ENCODE measurements around the gene SRRM1. TPM values are rescaled to one million over a fixed set of nuclear protein-coding genes. Genes with fewer than 3 reads are reported as not detected.

SRRM1 gene
- total and polyA plus RNA-seq, 2 donors (not counting 3 experiments of a cell fraction or from before 2014, with no cell fraction given): 39.7 to 163 TPM

- Histone ChIP-seq H3K4me1 (ENCODE audit: control insufficient read depth, extremely low read depth, insufficient read depth, low read length) (peaks cover 7% of the 10 kb centered on the region), H3K9ac (replicated peaks; ENCODE audit: extremely low read depth, insufficient read depth, low read length) (no peak overlapping the region), H3K79me2 (ENCODE audit: control insufficient read depth, insufficient read depth, low read length) (peaks cover 9% of the 10 kb centered on the region), H2AFZ (ENCODE audit: low read depth, low read length) (no peak overlapping the region), H3K27me3 (ENCODE audit: control insufficient read depth in 2 of 2, insufficient read depth in 2 of 2, low read length in 2 of 2) (peaks cover 8 to 14% of the 10 kb centered on the region in 2 experiments), H3K9me3 (replicated peaks; ENCODE audit: control insufficient read depth, insufficient read depth, low read length) (no peaks in the 10 kb centered on the region), H3K9me1 (replicated peaks; ENCODE audit: control insufficient read depth, extremely low read depth, insufficient read depth, low read length) (no peaks in the 10 kb centered on the region), H3K4me2 (ENCODE audit: insufficient read depth, low read length) (no peak overlapping the region), H3K27ac (ENCODE audit: insufficient read depth, low read depth, low read length) (no peak overlapping the region), H3K36me3 (ENCODE audit: control insufficient read depth in 2 of 2, extremely low read depth in 1 of 2, insufficient read depth in 2 of 2, low read length in 2 of 2) (no peaks in the 10 kb centered on the region), H3K4me3 (replicated peaks in 1 of 3; ENCODE audit: insufficient read depth in 1 of 3, low read depth in 1 of 3, low read length in 3 of 3) (no peak overlapping the region), H4K20me1 (replicated peaks; ENCODE audit: control insufficient read depth, extremely low read depth, insufficient read depth, low read length) (no peaks in the 10 kb centered on the region)
- dilution Hi-C loops (cut with MboI; ENCODE audit: extremely low pct_ligation_motif_present, low sequenced_read_pairs): no loop called here
- ChIA-PET POLR2A (no interaction called here), CTCF (interaction anchor here (1.7 to 10.3 kb wide), 2 partner anchors 246 to 439 kb away, joined by 3 to 128 read pairs; no protein-coding TSS in a partner anchor)
- TF ChIP-seq JUN (IDR thresholded peaks at IDR 0.05; ENCODE audit: borderline replicate concordance, insufficient read depth, insufficient read length, low read depth): no peak
- TF ChIP-seq MAX (IDR thresholded peaks at IDR 0.05; ENCODE audit: insufficient read depth, insufficient read length): no peak
- no peak for TF ChIP-seq MYC (IDR thresholded peaks at IDR 0.05; ENCODE audit: low read depth, low read length)
- no peak for TF ChIP-seq POLR2A (IDR thresholded peaks at IDR 0.05; ENCODE audit: low read depth, low read length)
- no peak for TF ChIP-seq GATA2 (IDR thresholded peaks at IDR 0.05; ENCODE audit: insufficient read depth, insufficient read length, low read depth, low read length)
- no peak for TF ChIP-seq EZH2 (IDR thresholded peaks at IDR 0.05; ENCODE audit: borderline replicate concordance, low read depth, low read length, severe bottlenecking)
- no peak for TF ChIP-seq POLR2AphosphoS5 (IDR thresholded peaks at IDR 0.05; ENCODE audit: insufficient read depth, low read depth, low read length)
- BruUV-seq (replicated peaks): no TSS peak
- DNase-seq (ENCODE audit: low read depth, low spot score) (no peak), FAIRE-seq (no peak)
- intact Hi-C loops (cut with micrococcal nuclease): loop anchor here (5.0 kb wide), 1 partner anchor 567 kb away; no protein-coding TSS in a partner anchor
Measured at GRCh38 chr1:24639094-24639493, 4.0 kb upstream of the SRRM1 start.

DNA sequence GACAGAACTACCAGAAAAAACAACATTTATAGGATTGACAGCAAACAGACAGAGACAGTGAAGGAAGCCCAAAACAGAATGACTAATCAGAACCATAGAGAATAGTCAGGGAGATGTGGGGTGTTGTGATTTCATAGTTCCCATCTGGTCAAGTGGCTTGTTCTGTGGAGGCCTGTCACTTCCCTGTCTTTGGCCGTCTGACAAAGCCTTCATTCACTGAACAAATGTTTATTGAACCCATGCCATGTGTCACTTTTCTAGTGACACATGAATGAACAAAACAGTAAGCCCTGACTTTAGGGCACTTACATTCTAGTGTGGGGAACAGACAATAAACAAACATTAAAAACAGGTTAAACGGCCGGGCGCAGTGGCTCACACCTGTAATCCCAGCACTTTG is 3.2 kb upstream of the SRRM1 start:
- TF ChIP-seq CTCF (IDR thresholded peaks at IDR 0.05; ENCODE audit: extremely low read depth in 1 of 2, insufficient read depth in 1 of 2, low read depth in 1 of 2, low read length in 2 of 2) (no peak), GATA2 (IDR thresholded peaks at IDR 0.05; ENCODE audit: insufficient read depth, insufficient read length, low read depth, low read length) (no peak), MAX (IDR thresholded peaks at IDR 0.05; ENCODE audit: insufficient read depth, insufficient read length) (no peak), EZH2 (IDR thresholded peaks at IDR 0.05; ENCODE audit: borderline replicate concordance, low read depth, low read length, severe bottlenecking) (no peak), JUN (IDR thresholded peaks at IDR 0.05; ENCODE audit: borderline replicate concordance, insufficient read depth, insufficient read length, low read depth) (no peak), FOS (IDR thresholded peaks at IDR 0.05; ENCODE audit: borderline replicate concordance, insufficient read depth, low read length) (no peak), MYC (IDR thresholded peaks at IDR 0.05; ENCODE audit: low read depth, low read length) (no peak), POLR2AphosphoS5 (IDR thresholded peaks at IDR 0.05; ENCODE audit: insufficient read depth, low read depth, low read length) (no peak), POLR2A (IDR thresholded peaks at IDR 0.05; ENCODE audit: low read depth, low read length) (no peak)
- Histone ChIP-seq H3K4me1 (ENCODE audit: control insufficient read depth, extremely low read depth, insufficient read depth, low read length) (peaks cover 13% of the 10 kb centered on the region), H3K36me3 (ENCODE audit: control insufficient read depth in 2 of 2, extremely low read depth in 1 of 2, insufficient read depth in 2 of 2, low read length in 2 of 2) (no peaks in the 10 kb centered on the region), H3K27ac (ENCODE audit: insufficient read depth, low read depth, low read length) (no peak overlapping the region), H3K4me2 (ENCODE audit: insufficient read depth, low read length) (no peak overlapping the region), H3K79me2 (ENCODE audit: control insufficient read depth, insufficient read depth, low read length) (peaks cover 17% of the 10 kb centered on the region), H4K20me1 (replicated peaks; ENCODE audit: control insufficient read depth, extremely low read depth, insufficient read depth, low read length) (no peaks in the 10 kb centered on the region), H3K9me3 (replicated peaks; ENCODE audit: control insufficient read depth, insufficient read depth, low read length) (no peaks in the 10 kb centered on the region), H3K4me3 (replicated peaks in 1 of 3; ENCODE audit: insufficient read depth in 1 of 3, low read depth in 1 of 3, low read length in 3 of 3) (no peak overlapping the region), H3K9ac (replicated peaks; ENCODE audit: extremely low read depth, insufficient read depth, low read length) (no peak overlapping the region), H3K27me3 (ENCODE audit: control insufficient read depth in 2 of 2, insufficient read depth in 2 of 2, low read length in 2 of 2) (peaks cover 8 to 14% of the 10 kb centered on the region in 2 experiments), H2AFZ (ENCODE audit: low read depth, low read length) (no peak overlapping the region), H3K9me1 (replicated peaks; ENCODE audit: control insufficient read depth, extremely low read depth, insufficient read depth, low read length) (no peaks in the 10 kb centered on the region)
- DNase-seq (ENCODE audit: low read depth, low spot score) (no peak), FAIRE-seq (no peak)
- CTCF ChIA-PET: interaction anchor here (0.6 to 0.7 kb wide), 2 partner anchors 48 to 78 kb away, joined by 3 read pairs; no protein-coding TSS in a partner anchor
- intact Hi-C loops (cut with micrococcal nuclease) (loop anchor here (5.0 kb wide), 4 partner anchors 107 to 592 kb away; partner anchors contain the start of genes CLIC4 and SYF2), dilution Hi-C loops (cut with MboI; ENCODE audit: extremely low pct_ligation_motif_present, low sequenced_read_pairs) (no loop called here)
- BruUV-seq (replicated peaks): no TSS peak
- POLR2A ChIA-PET: no interaction called here

All from endothelial cell of umbilical vein (primary cell).